Erythroblast (primary cell): ENCODE data around the gene FSTL4.

Experiments used
- DNase-seq, 2 experiments: peaks; one replicate each; lab custom pipeline; 2025; lab: John Stamatoyannopoulos, UW
- GATA1 ChIP-seq: IDR thresholded peaks from 2 replicates; pipeline ENCODE4 v1.6.1; 2011; ENCODE audit warnings: low read depth, mild to moderate bottlenecking, control low read depth, low read length, moderate library complexity
- POLR2A ChIP-seq: IDR thresholded peaks from 2 replicates; pipeline ENCODE4 v1.6.1; 2011; ENCODE audit warnings: mild to moderate bottlenecking, low read length

Gene FSTL4

DNA sequence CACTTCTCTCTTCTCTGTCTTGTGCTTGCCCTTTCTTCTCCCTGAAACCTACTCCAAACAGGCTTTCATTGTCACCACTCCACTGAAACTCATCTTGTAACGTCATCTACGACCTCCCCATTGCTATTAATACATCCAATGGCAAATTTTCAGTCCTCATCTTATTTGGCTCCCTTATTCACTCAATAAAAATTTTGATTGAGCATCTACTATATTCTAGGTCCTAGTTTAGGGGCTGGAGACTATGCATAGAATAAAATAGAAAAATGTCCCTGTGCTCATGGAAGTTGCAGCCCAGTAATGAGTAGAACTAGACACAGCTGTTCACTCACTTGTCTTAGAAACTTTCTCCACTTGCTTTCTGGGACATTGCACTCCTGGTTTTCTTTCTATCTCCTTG, 24.9 kb upstream of the FSTL4 start:
- DNase-seq: no peak
- TF ChIP-seq POLR2A (no peak), GATA1 (no peak)

DNA sequence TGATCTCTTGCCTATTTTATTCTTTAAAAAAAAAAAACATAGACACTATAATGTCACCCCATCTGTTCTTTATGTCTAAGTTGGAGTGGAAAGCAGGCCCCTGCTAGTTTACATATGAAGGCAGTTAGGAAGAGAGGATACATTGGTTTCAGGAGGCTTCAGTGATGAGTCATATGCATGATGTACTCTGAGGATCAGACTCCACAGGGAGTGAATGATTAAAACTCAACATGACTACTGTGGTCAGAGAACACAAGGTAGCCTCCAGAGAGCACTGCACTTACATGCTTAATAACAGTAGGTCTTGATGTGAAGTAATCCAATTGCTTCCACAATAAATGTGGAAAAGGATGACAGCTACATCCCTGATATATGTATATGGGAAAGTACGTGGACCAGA, 22.7 kb upstream of the FSTL4 start:
- TF ChIP-seq POLR2A: no peak
- no peak for TF ChIP-seq GATA1
- no peak for DNase-seq

GRCh38 chr5:133627180-133627579, 14.8 kb upstream of the FSTL4 start:
- TF ChIP-seq POLR2A (no peak), GATA1 (no peak)
- DNase-seq: no peak

- TF ChIP-seq POLR2A (no peak), GATA1 (no peak)
- no peak for DNase-seq
These were observed 12.0 kb upstream of the FSTL4 start for GRCh38 chr5:133624316-133624715.

DNA sequence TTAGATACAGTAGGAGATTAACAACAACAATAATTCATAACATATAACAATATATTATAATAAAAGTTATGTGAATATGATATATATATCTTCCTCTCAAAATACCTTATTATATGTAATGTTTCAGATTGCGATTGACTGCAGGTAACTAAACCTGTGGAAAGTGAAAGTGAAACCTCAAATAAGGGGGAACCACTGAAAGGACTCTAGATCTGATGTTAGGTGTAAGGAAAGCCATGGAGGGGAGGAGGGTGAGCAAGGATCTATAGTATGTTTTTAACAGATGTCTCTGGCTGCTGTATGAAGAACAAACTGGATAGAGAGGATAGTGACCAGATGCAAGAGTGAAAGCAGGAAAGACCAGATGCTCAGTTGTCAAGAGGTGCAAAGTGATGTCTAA, 5.8 kb upstream of the FSTL4 start:
- TF ChIP-seq GATA1 (no peak), POLR2A (no peak)
- DNase-seq: no peak

DNA sequence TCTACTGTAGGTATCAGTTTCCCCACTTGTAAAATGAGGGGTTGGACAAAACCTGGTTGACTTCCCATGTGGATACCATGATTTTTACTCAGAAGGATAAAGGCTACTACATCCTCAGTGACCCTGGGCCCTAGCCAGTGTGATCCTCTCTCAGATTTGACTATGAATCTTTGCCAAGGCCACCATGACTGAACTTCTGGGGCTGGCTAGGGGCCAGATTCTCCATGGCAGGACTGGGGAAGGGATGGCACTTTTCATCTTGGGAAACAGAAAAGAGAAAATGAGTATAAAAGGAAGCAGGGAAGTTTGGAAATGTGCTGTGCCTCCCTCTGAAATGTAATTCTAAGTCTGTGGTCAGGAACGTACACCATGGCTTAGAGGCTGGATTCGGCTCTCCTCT, 1.4 kb upstream of the FSTL4 start:
- DNase-seq: no peak
- no peak for TF ChIP-seq GATA1
- TF ChIP-seq POLR2A: no peak

DNA sequence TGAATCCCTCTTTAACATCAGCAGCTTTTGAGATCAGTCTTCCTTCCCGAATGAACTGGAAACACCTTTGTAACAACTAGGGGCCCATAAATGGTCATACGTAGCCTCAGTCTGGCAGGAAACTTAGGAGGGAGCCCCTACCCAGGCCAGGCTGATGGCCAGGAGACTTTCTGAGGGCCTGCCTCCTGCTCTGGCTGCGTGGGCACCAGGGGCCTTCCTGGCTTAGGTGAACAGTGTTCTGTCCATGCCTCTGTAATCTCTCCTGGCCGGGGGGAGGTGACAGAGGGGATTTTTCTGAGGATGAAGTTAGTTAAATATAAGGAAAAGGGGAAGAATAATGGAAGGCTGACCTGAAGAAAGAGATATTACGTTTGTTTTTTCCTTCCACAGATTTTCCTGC, 843 bp upstream of the FSTL4 start:
- TF ChIP-seq GATA1 (no peak), POLR2A (no peak)
- DNase-seq: no peak

- DNase-seq: no peak
- TF ChIP-seq GATA1: no peak
- no peak for TF ChIP-seq POLR2A
These were observed 738 bp downstream of the FSTL4 start for GRCh38 chr5:133611357-133612248.

DNA sequence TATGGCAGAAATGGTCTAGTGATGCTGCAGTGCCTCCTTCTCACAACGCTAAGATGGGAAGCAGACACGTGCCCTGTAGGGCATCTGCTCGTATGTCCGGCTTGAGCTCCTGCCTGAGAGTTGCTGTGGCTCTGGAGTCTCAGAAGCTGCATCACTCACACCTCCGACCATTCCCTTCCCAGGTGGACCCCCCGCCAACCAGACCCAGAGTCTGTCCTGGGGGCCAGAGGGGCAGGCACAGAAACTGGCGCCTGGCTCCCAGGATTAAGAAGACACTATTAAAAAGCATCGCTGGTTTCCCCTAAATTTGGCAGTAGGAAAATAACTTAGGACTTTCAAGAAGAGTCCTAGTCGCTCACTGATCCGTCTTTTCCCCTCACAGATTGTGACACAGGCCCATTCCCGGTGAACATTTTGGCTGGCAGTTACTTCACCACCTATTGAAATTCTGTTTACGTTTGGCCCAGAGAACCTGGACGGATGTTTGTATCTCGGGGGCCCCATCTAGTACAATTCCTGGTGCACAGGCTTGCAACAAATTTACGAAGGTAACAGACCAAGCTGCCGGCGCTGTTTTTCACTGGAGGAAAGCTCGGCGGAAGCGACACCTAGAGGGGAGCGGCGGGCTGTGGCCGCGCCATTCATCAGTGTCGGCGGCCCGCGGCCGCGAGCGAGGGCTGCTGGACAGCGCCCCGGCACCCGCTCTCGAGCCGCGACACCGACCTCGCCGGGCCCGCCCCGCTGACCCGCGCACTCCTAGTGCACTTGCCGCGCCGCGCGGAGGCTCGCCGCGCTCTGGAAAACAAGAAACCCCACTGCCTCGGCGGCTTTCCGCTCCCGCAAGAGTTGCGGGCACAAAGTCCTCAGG, 1.6 kb downstream of the FSTL4 start:
- DNase-seq: peak; percentile 32 to 48
- TF ChIP-seq GATA1 (no peak), POLR2A (no peak)

DNA sequence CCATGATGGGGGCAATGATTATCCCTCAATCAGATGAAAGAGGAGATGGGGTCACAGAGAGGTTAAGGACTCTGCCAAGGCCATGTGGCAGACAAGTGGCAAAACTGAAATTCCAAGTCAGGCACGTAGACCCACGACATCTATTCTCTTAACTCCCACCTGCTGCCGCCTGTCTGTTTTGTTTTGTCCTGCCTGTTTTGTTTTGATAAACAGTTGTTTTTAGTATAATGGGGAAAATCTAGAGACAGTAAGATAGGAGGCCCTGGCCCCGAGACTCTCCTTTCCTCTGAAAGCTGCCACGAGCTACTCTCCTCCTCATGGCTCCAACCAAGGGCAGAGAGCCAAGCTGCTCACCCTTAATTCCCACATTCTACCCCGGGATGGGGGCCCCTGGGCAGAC, 4.9 kb downstream of the FSTL4 start:
- DNase-seq: no peak
- no peak for TF ChIP-seq GATA1
- TF ChIP-seq POLR2A: no peak

DNA sequence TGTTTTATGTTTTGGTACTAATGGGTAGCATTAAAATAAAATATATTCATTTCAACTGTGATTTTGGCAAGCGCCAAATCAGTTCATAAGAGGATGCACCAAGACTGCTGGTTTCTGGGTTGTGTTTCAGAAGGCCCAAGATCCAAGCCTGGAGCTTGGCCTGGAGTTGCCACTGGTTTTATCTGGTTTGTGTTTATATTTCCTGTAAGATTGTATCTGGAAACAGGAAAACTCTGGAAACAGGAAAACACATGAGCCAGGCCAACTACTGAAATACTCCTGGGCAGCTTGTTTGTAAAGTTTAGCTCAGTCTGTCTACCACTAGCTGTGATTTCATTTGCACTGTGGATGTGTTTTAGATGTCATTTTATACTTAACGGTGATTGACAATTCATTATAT, 5.5 kb downstream of the FSTL4 start:
- no peak for DNase-seq
- TF ChIP-seq GATA1 (no peak), POLR2A (no peak)

DNA sequence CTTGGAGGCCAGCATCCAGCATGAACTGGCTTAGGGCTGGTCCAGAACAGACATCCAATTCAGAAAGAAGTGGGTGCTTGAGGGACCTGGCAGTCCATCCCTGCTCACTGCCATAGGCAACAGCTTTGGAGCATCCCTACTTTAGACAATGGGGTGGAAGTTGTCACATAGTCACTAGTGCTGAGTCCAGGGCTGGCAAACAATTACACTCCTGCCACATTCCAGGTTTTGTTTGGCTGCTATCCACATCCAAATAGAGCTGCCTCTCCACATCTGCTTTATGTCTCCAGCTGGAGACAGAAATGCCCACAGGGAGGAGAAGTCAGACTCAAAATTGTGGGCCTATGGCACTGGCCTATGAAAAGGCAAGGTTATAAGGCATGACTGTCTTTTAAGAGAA, 7.0 kb downstream of the FSTL4 start:
- TF ChIP-seq POLR2A (no peak), GATA1 (no peak)
- DNase-seq: no peak

DNA sequence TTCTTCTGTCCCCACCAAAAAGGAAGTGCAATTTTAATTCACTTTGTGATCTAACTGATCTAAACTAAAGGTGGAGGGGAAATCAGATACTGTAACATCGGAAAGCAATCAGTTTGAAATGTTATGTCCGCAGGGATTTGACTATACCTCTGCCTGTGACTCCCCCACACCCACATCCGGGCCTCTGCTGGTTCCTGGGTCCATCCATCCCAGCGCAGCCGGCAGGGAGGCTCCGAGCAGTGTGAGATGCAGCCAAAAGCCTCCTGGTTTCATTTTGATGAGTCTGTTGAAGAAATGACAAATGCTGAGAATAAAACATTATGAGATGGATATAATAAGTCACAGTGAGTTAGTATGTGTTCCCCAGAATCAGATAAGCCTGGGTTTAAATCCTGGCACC, 8.6 kb downstream of the FSTL4 start:
- TF ChIP-seq GATA1 (no peak), POLR2A (no peak)
- no peak for DNase-seq

DNA sequence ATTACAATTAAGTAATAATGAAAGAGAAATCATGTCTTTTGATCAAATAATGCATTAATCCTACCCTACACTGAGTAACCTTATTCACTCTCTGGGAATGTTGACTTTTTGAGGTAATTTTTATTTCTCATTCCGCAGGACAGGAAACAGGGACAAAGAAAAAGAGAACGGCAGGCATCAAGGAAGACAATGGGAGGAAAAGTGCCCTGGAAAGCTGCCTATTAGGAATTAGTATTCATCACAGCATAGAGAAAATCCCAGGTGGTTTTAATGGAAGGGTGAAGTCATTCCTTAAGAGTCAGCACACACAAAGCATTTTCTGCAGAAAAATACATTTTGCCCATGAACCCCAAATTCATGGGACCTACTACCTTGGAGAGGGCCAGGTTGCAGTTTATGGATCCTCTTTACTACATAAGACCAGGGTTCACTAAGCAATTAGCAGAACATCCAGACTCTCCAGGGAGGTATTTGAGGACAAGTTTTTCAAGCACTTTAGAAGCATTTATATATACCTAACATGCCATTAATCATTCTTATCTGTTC, 9.4 kb downstream of the FSTL4 start:
- TF ChIP-seq GATA1: no peak
- no peak for TF ChIP-seq POLR2A
- no peak for DNase-seq

DNA sequence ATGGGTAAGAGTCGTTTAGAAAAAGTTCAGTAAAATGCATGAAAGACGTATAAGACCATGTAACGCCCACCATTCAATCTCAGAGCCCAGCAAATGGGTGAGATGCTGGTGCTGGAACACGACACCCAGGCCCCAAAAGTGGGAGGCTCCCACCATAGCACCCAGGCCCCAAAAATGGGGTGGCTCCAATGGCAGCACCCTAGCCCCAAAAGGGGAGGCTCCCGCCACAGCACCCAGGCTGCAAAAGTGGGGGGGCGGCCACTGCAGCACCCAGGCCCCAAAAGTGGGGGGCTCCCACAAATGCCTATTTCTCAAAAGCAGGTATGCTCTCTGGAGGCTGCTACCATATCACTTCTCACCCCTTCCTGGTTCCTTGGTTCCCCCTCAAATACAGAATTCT, 12.7 kb downstream of the FSTL4 start:
- no peak for TF ChIP-seq POLR2A
- no peak for TF ChIP-seq GATA1
- no peak for DNase-seq
